Uterus (tissue), 2 donors: ENCODE measurements around the gene CCDC34.

ENCODE experiments used
- POLR2A ChIP-seq, 2 donors: fragments of 450-650 bp; IDR thresholded peaks; one replicate each; pipeline ENCODE4 v1.6.1; 2016; ENCODE audit warnings: antibody characterized with exemption in 2 of 2, mild to moderate bottlenecking in 1 of 2, moderate library complexity in 1 of 2
- TF ChIP-seq, protein P1 (sequence below), 4 experiments: fragments of 200-600 bp in 2 of 4; fragments of 450-650 bp in 2 of 4; sonication (generic) in 2 of 4; IDR thresholded peaks; one replicate each; pipeline ENCODE4 v1.5.1; 2016 to 2019; ENCODE audit warnings: antibody characterized with exemption in 4 of 4, mild to moderate bottlenecking in 2 of 4, moderate library complexity in 1 of 4

DNA sequence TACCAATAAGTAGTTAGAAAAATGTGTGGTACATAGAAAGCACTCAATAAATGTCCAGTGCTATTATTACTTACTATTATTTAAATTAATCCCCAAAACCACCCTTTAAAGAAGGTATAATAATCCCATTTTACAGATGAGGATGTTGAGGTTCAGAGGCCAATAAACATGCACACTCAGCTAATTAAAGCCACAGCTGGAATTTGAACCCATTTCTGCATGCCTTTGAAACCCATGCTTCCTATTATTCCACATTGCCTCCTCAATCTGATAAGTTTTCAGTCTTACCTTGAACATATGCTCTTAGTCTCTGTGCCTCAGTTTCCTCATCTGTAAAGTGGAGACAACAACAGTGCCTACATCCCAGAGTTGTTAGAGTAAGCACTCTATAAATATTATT is 52.8 kb downstream of the CCDC34 start:
- TF ChIP-seq, protein P1, sequence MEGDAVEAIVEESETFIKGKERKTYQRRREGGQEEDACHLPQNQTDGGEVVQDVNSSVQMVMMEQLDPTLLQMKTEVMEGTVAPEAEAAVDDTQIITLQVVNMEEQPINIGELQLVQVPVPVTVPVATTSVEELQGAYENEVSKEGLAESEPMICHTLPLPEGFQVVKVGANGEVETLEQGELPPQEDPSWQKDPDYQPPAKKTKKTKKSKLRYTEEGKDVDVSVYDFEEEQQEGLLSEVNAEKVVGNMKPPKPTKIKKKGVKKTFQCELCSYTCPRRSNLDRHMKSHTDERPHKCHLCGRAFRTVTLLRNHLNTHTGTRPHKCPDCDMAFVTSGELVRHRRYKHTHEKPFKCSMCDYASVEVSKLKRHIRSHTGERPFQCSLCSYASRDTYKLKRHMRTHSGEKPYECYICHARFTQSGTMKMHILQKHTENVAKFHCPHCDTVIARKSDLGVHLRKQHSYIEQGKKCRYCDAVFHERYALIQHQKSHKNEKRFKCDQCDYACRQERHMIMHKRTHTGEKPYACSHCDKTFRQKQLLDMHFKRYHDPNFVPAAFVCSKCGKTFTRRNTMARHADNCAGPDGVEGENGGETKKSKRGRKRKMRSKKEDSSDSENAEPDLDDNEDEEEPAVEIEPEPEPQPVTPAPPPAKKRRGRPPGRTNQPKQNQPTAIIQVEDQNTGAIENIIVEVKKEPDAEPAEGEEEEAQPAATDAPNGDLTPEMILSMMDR (IDR thresholded peaks at IDR 0.05), result no peak
- no peak for TF ChIP-seq POLR2A (IDR thresholded peaks at IDR 0.05)
